ENCODE results near the gene ARHGAP40.
A peak's percentile ranks its signal among the peaks of the same experiment; 100 is the strongest.

DNA sequence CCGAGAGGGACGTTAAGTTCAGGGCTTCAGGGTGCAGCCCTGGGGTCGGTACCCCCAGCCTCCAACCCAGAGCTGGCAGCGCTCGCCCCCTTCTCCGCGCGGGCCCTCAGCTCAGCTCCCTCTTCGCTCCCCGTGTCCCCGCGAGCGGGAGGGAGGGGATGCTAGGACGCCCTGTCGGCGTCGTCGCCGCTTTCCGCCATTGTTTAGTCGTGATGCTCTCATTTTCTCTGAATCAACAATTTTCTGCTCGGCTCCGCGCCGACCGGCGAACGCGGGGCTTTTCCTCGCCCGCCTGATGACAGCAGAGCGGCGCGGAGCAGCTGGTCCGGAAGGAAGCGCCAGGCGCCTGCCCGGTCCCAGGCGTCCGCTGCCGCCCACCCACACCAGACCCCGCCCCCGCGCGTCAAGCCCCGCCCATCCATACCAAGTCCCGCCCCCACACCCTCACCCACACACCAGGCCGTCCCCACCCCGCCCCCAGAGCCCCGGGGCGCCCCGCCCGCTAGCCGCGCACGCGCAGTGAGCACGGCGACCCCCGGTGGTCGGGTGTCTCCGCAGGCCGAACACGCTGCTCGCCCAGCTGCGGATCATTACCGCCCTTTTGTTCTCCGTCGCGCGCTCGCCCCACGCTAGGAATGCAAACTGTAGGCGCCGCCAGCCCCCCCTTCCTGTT lies 72.6 kb downstream of the ARHGAP40 start:
- TF ChIP-seq POLR2A (IDR thresholded peaks at IDR 0.05) = no peak
- TF ChIP-seq, protein P1, sequence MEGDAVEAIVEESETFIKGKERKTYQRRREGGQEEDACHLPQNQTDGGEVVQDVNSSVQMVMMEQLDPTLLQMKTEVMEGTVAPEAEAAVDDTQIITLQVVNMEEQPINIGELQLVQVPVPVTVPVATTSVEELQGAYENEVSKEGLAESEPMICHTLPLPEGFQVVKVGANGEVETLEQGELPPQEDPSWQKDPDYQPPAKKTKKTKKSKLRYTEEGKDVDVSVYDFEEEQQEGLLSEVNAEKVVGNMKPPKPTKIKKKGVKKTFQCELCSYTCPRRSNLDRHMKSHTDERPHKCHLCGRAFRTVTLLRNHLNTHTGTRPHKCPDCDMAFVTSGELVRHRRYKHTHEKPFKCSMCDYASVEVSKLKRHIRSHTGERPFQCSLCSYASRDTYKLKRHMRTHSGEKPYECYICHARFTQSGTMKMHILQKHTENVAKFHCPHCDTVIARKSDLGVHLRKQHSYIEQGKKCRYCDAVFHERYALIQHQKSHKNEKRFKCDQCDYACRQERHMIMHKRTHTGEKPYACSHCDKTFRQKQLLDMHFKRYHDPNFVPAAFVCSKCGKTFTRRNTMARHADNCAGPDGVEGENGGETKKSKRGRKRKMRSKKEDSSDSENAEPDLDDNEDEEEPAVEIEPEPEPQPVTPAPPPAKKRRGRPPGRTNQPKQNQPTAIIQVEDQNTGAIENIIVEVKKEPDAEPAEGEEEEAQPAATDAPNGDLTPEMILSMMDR (IDR thresholded peaks at IDR 0.05 in 8 of 11, conservative IDR thresholded peaks at IDR 0.05 in 3 of 11) = no peak
- peak in 2 of 3 donors; percentile 37 to 54 for TF ChIP-seq POLR2AphosphoS5 (IDR thresholded peaks at IDR 0.05)

Data from spleen (tissue), 7 donors.